Stimulated activated CD4-positive, alpha-beta T cell treated with anti-CD3 and anti-CD28 coated beads, Interleukin-1b, Interleukin-23, amount 100 ng/mL, for 24 hours (primary cell): Measurements from ENCODE around the gene PPID.
"Not testable (repeated sequence)": the region's sequence is repeated elsewhere in the genome, so short reads cannot be mapped to it uniquely, and the experiment has no call there.

Experiments
- DNase-seq, 4 experiments: peaks; one replicate each; pipeline ENCODE4 v3.0.0-alpha.2; 2020; ENCODE audit warnings: low read depth in 4 of 4, low spot score in 1 of 4

PPID gene

GRCh38 chr4:158722917-158723793, at the start of gene PPID:
TSS of gene PPID (minus strand) at chr4:158723396. CDS start at chr4:158723288, 108 bp downstream.
- peak; percentile 63 to 77 (median 70) for DNase-seq

DNA sequence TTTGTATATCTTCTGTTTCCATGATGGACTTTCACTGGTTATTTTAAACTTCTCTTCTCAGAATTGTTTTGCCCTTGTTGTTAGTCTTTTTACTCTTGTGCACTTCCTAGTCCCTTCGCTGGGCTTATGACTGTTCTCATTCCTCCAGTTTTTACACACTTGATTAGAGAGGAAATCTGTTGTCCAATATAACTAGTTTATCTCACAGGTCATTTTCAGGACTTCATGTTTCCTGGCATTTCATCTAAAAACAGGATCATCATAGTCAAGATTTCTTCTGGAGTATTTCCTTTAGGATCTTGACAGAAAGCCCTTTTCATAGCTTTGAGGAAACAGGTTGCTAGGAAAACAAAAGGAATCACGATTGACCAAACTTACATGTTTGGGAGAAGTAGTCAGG, 48.6 kb upstream of the PPID start:
- DNase-seq: no peak

DNA sequence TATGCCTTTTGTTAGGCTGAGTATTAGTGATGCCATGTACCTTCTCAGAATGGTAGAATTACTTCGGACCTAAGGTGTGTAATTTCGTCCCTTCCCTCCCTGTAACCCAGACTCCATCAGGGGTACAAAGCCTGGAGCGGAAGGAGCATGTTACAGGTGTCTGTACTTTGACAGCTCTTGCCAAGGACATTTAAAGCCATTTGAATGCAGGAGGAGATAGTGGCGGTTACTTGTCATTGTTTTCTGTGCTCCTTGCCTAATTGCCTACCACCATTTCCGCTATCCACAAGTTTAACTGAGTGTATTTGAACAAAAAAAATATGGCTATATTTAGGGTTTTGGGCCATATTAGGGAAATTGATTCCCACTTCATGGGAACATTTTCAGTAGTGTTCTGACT, 47.5 kb upstream of the PPID start:
- DNase-seq: no peak

GRCh38 chr4:158769175-158769921, 46.2 kb upstream of the PPID start:
- peak in 2 of 4 experiments; percentile 10 to 16 for DNase-seq

GRCh38 chr4:158768555-158769174, 45.5 kb upstream of the PPID start, which contains the start of gene FNIP2:
TSS of gene FNIP2 (plus strand) at chr4:158769026. CDS start at chr4:158769213, 187 bp downstream.
- DNase-seq: peak; percentile 26 to 54 (median 44)

DNA sequence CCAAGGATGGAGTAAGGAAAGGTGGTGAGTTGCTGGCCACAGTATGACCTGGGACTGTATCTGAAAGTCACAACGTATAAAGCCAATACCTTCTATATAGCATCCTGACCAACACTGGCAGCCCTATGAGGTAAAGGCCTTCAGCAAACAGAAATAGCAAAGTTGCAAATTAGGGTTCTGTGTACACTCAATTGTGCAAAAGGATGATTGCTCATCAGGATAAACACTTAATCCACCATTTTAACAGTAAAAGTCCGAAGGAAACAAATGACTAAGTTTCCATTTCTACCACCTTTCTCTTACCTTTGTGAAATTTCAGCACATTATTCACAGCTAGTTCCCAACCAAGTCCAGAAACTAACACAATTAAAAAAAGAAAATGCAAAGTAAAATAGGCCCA, 44.3 kb upstream of the PPID start:
- no peak for DNase-seq

- DNase-seq: no peak
Observed at GRCh38 chr4:158766434-158767044, 43.3 kb upstream of the PPID start.

GRCh38 chr4:158763462-158763861, 40.3 kb upstream of the PPID start:
- no peak for DNase-seq

DNA sequence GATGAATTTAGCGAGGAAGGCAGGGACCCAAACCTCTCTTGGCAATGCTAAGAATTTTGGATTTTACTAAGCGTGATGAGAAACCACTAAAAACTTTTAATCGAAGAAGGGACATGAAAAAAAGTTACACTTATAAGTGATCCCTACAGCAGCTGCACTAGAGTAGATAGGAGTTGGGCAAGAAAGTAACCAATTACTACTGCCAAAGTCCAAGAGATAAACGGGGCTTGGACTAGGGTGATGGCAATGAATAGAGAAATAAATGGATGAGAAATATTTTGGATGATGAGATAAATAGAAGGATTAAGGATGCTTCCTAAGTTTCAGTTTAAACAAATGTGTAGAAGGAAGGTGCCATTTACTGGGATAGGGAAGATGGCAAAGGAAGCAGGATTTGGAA, 39.4 kb upstream of the PPID start:
- DNase-seq: no peak

- no peak for DNase-seq
Observed at GRCh38 chr4:158760866-158761265, 37.7 kb upstream of the PPID start.

GRCh38 chr4:158759539-158759938, 36.3 kb upstream of the PPID start:
- DNase-seq: not testable (repeated sequence)

- DNase-seq: no peak
Observed at GRCh38 chr4:158758703-158759102, 35.5 kb upstream of the PPID start.

DNA sequence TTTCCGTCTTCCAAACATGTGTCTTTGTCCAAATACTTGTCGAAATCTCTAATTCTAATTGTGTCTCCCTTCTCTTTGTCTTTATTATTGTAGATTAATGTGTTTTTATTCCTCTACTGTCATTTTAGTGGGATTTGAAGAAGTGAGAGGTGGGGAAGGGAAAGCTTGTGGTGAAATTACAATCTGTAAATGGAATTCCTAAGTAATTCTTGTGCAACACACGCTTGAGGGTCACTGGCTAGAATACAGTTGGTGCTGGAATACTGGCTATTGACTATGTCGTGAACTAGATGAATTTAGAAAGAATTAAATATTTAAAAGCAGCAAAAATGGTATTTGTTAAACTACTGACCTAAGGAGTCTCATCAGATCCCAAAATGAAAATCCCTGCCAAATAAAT, 34.9 kb upstream of the PPID start:
- DNase-seq: no peak

- no peak for DNase-seq
Observed at GRCh38 chr4:158756588-158756987, 33.4 kb upstream of the PPID start.

GRCh38 chr4:158755819-158756218, 32.6 kb upstream of the PPID start:
- DNase-seq: not testable (repeated sequence)

GRCh38 chr4:158754385-158755180, 31.4 kb upstream of the PPID start:
- no peak for DNase-seq

DNA sequence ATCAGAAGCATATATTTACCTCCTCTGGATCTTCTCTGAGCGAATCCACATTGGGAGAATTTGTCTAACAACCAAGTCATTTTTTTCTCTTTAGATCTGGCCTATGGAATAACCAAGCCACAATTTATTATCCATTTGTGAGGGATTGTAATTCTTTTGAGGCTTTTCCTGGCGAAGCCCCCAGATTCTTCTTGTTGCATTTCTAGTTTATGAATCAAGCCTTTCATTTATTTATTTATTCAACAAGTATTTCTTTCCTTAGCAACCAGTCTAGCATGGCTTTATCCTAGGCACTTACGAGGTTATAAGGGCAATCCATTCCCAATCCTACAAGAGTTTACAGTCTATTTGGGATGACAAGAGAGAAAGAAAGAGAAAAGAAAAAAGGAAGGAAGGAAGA, 27.2 kb upstream of the PPID start:
- DNase-seq: no peak

DNA sequence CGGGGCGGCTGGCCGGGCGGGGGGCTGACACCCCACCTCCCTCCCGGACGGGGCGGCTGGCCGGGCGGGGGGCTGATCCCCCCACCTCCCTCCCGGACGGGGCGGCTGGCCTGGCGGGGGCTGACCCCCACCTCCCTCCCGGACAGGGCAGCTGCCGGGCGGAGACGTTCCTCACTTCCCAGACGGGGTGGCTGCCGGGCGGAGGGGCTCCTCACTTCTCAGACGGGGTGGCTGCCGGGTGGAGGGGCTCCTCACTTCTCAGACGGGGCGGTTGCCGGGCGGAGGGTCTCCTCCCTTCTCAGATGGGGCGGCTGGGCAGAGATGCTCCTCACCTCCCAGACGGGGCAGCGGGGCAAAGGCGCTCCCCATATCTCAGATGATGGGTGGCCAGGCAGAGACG, 23.3 kb upstream of the PPID start:
- DNase-seq: not testable (repeated sequence)

GRCh38 chr4:158741326-158742021, 18.3 kb upstream of the PPID start:
- no peak for DNase-seq

DNA sequence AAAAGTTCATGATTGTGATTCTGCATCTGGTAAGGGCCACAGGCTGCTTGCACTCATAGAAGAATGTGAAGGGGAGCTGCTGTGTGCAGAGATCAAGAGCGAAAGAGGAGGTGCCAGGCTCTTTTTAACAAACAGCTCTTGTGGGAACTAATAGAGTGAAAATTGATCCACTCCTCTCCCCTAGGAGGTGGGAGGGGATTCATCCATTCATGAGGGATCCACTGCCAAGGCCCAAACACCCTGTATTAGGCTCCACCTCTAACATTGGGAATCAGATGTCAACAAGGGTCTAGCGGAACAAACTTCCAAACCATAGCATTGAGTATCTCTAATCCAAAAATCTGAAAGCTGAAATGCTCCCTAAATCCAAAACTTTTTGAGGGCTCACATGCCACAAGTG, 16.4 kb upstream of the PPID start:
- no peak for DNase-seq
